HuH-7.5 (cell line): Measurements from ENCODE around the gene SGMS1.
"Not testable (repeated sequence)": the region's sequence is repeated elsewhere in the genome, so short reads cannot be mapped to it uniquely, and the experiment has no call there.

ENCODE experiments used
- DNase-seq: peaks from one replicate; pipeline ENCODE4 v3.0.0; 2011; ENCODE audit warnings: low spot score

Gene SGMS1

GRCh38 chr10:50623663-50624412 is at the start of gene SGMS1:
SGMS1 (minus strand) TSS chr10:50623956; CDS start chr10:50344114, 279,842 bp downstream.
- peak; percentile 66 for DNase-seq

- DNase-seq: not testable (repeated sequence)
These were observed 48.4 kb upstream of the SGMS1 start for GRCh38 chr10:50672152-50672551.

GRCh38 chr10:50671645-50672044 is 47.9 kb upstream of the SGMS1 start:
- not testable (repeated sequence) for DNase-seq

- DNase-seq: not testable (repeated sequence)
These were observed 46.2 kb upstream of the SGMS1 start for GRCh38 chr10:50669957-50670356.

- not testable (repeated sequence) for DNase-seq
These were observed 43.6 kb upstream of the SGMS1 start for GRCh38 chr10:50667353-50667752.

- not testable (repeated sequence) for DNase-seq
These were observed 38.7 kb upstream of the SGMS1 start for GRCh38 chr10:50662420-50662819.

- DNase-seq: not testable (repeated sequence)
These were observed 37.8 kb upstream of the SGMS1 start for GRCh38 chr10:50661563-50661962.

GRCh38 chr10:50659865-50660730 is 36.3 kb upstream of the SGMS1 start:
- DNase-seq: peak; percentile 25

- not testable (repeated sequence) for DNase-seq
These were observed 35.5 kb upstream of the SGMS1 start for GRCh38 chr10:50659016-50659864.

- no peak for DNase-seq
These were observed 34.4 kb upstream of the SGMS1 start for GRCh38 chr10:50658165-50658564.

- DNase-seq: no peak
These were observed 30.0 kb upstream of the SGMS1 start for GRCh38 chr10:50653758-50654157.

GRCh38 chr10:50653142-50653541 is 29.4 kb upstream of the SGMS1 start:
- no peak for DNase-seq

GRCh38 chr10:50651808-50652207 is 28.1 kb upstream of the SGMS1 start:
- no peak for DNase-seq

- DNase-seq: no peak
These were observed 26.7 kb upstream of the SGMS1 start for GRCh38 chr10:50650481-50650880.

GRCh38 chr10:50648935-50649227 is 25.1 kb upstream of the SGMS1 start:
- DNase-seq: no peak

- DNase-seq: no peak
These were observed 24.6 kb upstream of the SGMS1 start for GRCh38 chr10:50648089-50648934.

- not testable (repeated sequence) for DNase-seq
These were observed 23.6 kb upstream of the SGMS1 start for GRCh38 chr10:50647350-50647749.

GRCh38 chr10:50645236-50645635 is 21.5 kb upstream of the SGMS1 start:
- no peak for DNase-seq

GRCh38 chr10:50641626-50642025 is 17.9 kb upstream of the SGMS1 start:
- DNase-seq: no peak

- no peak for DNase-seq
These were observed 16.5 kb upstream of the SGMS1 start for GRCh38 chr10:50640238-50640637.
